HG02884 (cell line): Measurements from ENCODE around the gene TMEM86B.

Source experiments
- ATAC-seq: cut with Tn5 transposase; IDR thresholded peaks from one replicate; pipeline ENCODE4 v1.9.1; 2021; ENCODE audit warnings: mild to moderate bottlenecking, moderate library complexity; ENCODE audit not compliant: unreplicated experiment

Gene TMEM86B

GRCh38 chr19:55257461-55258420 is 29.2 kb upstream of the TMEM86B start:
- ATAC-seq, result no peak

- ATAC-seq, result no peak
These were observed 28.2 kb upstream of the TMEM86B start for GRCh38 chr19:55256562-55257460.

- no peak for ATAC-seq
These were observed 27.3 kb upstream of the TMEM86B start for GRCh38 chr19:55255618-55256423.

- ATAC-seq, result no peak
These were observed 26.0 kb upstream of the TMEM86B start for GRCh38 chr19:55254625-55254977.

- ATAC-seq, result peak; percentile 34
These were observed 25.5 kb upstream of the TMEM86B start for GRCh38 chr19:55253842-55254624.

- no peak for ATAC-seq
These were observed 24.4 kb upstream of the TMEM86B start for GRCh38 chr19:55252760-55253663.

GRCh38 chr19:55251341-55252081 is 22.9 kb upstream of the TMEM86B start:
- ATAC-seq, result no peak

- ATAC-seq, result no peak
These were observed 21.9 kb upstream of the TMEM86B start for GRCh38 chr19:55250262-55251036.

- no peak for ATAC-seq
These were observed 21.3 kb upstream of the TMEM86B start for GRCh38 chr19:55249841-55250240.

- no peak for ATAC-seq
These were observed 20.1 kb upstream of the TMEM86B start for GRCh38 chr19:55248704-55249103.

- ATAC-seq, result no peak
These were observed 19.7 kb upstream of the TMEM86B start for GRCh38 chr19:55248166-55248675.

- no peak for ATAC-seq
These were observed 19.1 kb upstream of the TMEM86B start for GRCh38 chr19:55247621-55248099.

GRCh38 chr19:55246462-55247451 is 18.2 kb upstream of the TMEM86B start:
- no peak for ATAC-seq

GRCh38 chr19:55245236-55245904 is 16.8 kb upstream of the TMEM86B start:
- ATAC-seq, result no peak

GRCh38 chr19:55244004-55244680 is 15.6 kb upstream of the TMEM86B start:
- no peak for ATAC-seq
